ENCODE measurements around the gene ARHGAP22. TPM values are rescaled to one million over a fixed set of nuclear protein-coding genes. Genes with fewer than 3 reads are reported as not detected.

Gene ARHGAP22
- polyA plus RNA-seq, 1 donor from 2014 or later = 0.15 TPM

- Histone ChIP-seq H3K9ac (ENCODE audit: low read length) (no peak overlapping the region), H3K36me3 (ENCODE audit: insufficient read depth, low read length) (no peaks in the 10 kb centered on the region), H3K9me3 (ENCODE audit: low read length) (no peaks in the 10 kb centered on the region), H2AFZ (ENCODE audit: low read depth, low read length) (no peak overlapping the region), H3F3A (ENCODE audit: insufficient read depth, low read length, poor library complexity, severe bottlenecking) (no peaks in the 10 kb centered on the region), H3K4me3 (ENCODE audit: low read length) (no peak overlapping the region), H3K27me3 (ENCODE audit: insufficient read depth, low read depth, low read length) (no peaks in the 10 kb centered on the region), H3K4me2 (ENCODE audit: low read length) (no peak overlapping the region), H3K79me2 (replicated peaks; ENCODE audit: insufficient read depth, low read length) (no peaks in the 10 kb centered on the region), H4K20me1 (ENCODE audit: insufficient read depth) (no peaks in the 10 kb centered on the region), H3K9me2 (ENCODE audit: insufficient read depth, low read length) (no peaks in the 10 kb centered on the region), H3K27ac (ENCODE audit: low read length) (no peak overlapping the region)
- TF ChIP-seq EP300 (conservative IDR thresholded peaks at IDR 0.05; ENCODE audit: poor library complexity, severe bottlenecking) = no peak
- TF ChIP-seq EZH2 (IDR thresholded peaks at IDR 0.05; ENCODE audit: borderline replicate concordance, insufficient read depth, low read length, poor library complexity, severe bottlenecking) = no peak
- no peak for TF ChIP-seq POLR2AphosphoS5 (IDR thresholded peaks at IDR 0.05)
- TF ChIP-seq MXI1 (conservative IDR thresholded peaks at IDR 0.05; ENCODE audit: poor library complexity, severe bottlenecking) = no peak
- TF ChIP-seq REST (IDR thresholded peaks at IDR 0.05; ENCODE audit: borderline replicate concordance) = no peak
- no peak for TF ChIP-seq SMC3 (conservative IDR thresholded peaks at IDR 0.05; ENCODE audit: poor library complexity)
These were observed 162.6 kb downstream of the ARHGAP22 start for GRCh38 chr10:48442090-48442808.

- H2AFZ ChIP-seq (ENCODE audit: low read depth, low read length) = no peak overlapping the region
- TF ChIP-seq EP300 (conservative IDR thresholded peaks at IDR 0.05; ENCODE audit: poor library complexity, severe bottlenecking) (no peak), EZH2 (IDR thresholded peaks at IDR 0.05; ENCODE audit: borderline replicate concordance, insufficient read depth, low read length, poor library complexity, severe bottlenecking) (no peak), REST (IDR thresholded peaks at IDR 0.05; ENCODE audit: borderline replicate concordance) (no peak), POLR2AphosphoS5 (IDR thresholded peaks at IDR 0.05) (no peak), RAD21 (conservative IDR thresholded peaks at IDR 0.05) (no peak), SMC3 (conservative IDR thresholded peaks at IDR 0.05; ENCODE audit: poor library complexity) (no peak), MXI1 (conservative IDR thresholded peaks at IDR 0.05; ENCODE audit: poor library complexity, severe bottlenecking) (no peak), TAF1 (IDR thresholded peaks at IDR 0.05; ENCODE audit: low read depth) (no peak)
- TF ChIP-seq, protein P1, sequence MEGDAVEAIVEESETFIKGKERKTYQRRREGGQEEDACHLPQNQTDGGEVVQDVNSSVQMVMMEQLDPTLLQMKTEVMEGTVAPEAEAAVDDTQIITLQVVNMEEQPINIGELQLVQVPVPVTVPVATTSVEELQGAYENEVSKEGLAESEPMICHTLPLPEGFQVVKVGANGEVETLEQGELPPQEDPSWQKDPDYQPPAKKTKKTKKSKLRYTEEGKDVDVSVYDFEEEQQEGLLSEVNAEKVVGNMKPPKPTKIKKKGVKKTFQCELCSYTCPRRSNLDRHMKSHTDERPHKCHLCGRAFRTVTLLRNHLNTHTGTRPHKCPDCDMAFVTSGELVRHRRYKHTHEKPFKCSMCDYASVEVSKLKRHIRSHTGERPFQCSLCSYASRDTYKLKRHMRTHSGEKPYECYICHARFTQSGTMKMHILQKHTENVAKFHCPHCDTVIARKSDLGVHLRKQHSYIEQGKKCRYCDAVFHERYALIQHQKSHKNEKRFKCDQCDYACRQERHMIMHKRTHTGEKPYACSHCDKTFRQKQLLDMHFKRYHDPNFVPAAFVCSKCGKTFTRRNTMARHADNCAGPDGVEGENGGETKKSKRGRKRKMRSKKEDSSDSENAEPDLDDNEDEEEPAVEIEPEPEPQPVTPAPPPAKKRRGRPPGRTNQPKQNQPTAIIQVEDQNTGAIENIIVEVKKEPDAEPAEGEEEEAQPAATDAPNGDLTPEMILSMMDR (IDR thresholded peaks at IDR 0.05; ENCODE audit: poor library complexity, severe bottlenecking) = no peak
- no peaks in the 10 kb centered on the region for H3K79me2 ChIP-seq (replicated peaks; ENCODE audit: insufficient read depth, low read length)
- H3K9me2 ChIP-seq (ENCODE audit: insufficient read depth, low read length) = no peaks in the 10 kb centered on the region
- no peaks in the 10 kb centered on the region for H3K27me3 ChIP-seq (ENCODE audit: insufficient read depth, low read depth, low read length)
- H4K20me1 ChIP-seq (ENCODE audit: insufficient read depth) = no peaks in the 10 kb centered on the region
- no peaks in the 10 kb centered on the region for H3F3A ChIP-seq (ENCODE audit: insufficient read depth, low read length, poor library complexity, severe bottlenecking)
- no peak overlapping the region for H3K4me2 ChIP-seq (ENCODE audit: low read length)
- H3K9me3 ChIP-seq (ENCODE audit: low read length) = no peaks in the 10 kb centered on the region
- H3K9ac ChIP-seq (ENCODE audit: low read length) = no peak overlapping the region
- no peak overlapping the region for H3K27ac ChIP-seq (ENCODE audit: low read length)
- peaks cover 2% of the 10 kb centered on the region for H3K36me3 ChIP-seq (ENCODE audit: insufficient read depth, low read length)
- H3K4me3 ChIP-seq (ENCODE audit: low read length) = no peak overlapping the region
These were observed 164.1 kb downstream of the ARHGAP22 start for GRCh38 chr10:48440771-48441170.

Measured in neural cell (in vitro differentiated cells).